DND-41 (cell line): ENCODE data around the gene SPEG.

Experiments used
- ATAC-seq: fragments of 200-7000 bp; cut with Tn5 transposase; 3 replicates; pipeline ENCODE4 v1.9.1; 2021; ENCODE audit warnings: low read depth; ENCODE audit not compliant: insufficient read depth
- DNase-seq: peaks from one replicate; pipeline ENCODE4 v3.0.0-alpha.2; 2020
- H2AFZ ChIP-seq: 2 replicates; pipeline ENCODE4 v1.6.0; 2012; ENCODE audit warnings: low read depth, low read length
- H3K27ac ChIP-seq: 2 replicates; pipeline ENCODE4 v1.5.1; 2012; ENCODE audit warnings: low read length, inconsistent platforms
- H3K27me3 ChIP-seq: fragments of 200-600 bp; sonication (generic); 2 replicates; pipeline ENCODE4 v1.6.0; 2012; ENCODE audit warnings: low read length, mild to moderate bottlenecking, inconsistent platforms; ENCODE audit not compliant: insufficient read depth, poor library complexity
- H3K36me3 ChIP-seq: 2 replicates; pipeline ENCODE4 v1.5.1; 2012; ENCODE audit warnings: low read length, inconsistent platforms; ENCODE audit not compliant: insufficient read depth
- H3K4me1 ChIP-seq: 2 replicates; pipeline ENCODE4 v1.5.1; 2012; ENCODE audit warnings: mild to moderate bottlenecking, low read length; ENCODE audit not compliant: insufficient read depth
- H3K4me2 ChIP-seq: 2 replicates; pipeline ENCODE4 v1.6.0; 2012; ENCODE audit warnings: mild to moderate bottlenecking, moderate library complexity, low read length, inconsistent platforms; ENCODE audit not compliant: insufficient read depth
- H3K4me3 ChIP-seq, 2 experiments: fragments of 200-600 bp in 1 of 2; shearing (Covaris generic) in 1 of 2; 2 replicates each; pipeline ENCODE4 v1.5.1; 2012 to 2016; ENCODE audit warnings: inconsistent platforms in 2 of 2, low read length in 2 of 2, mild to moderate bottlenecking in 2 of 2, low read depth in 1 of 2, moderate library complexity in 1 of 2
- H3K79me2 ChIP-seq: 2 replicates; pipeline ENCODE4 v1.6.0; 2012; ENCODE audit warnings: low read length, inconsistent platforms; ENCODE audit not compliant: insufficient read depth
- H3K9ac ChIP-seq: 2 replicates; pipeline ENCODE4 v1.6.0; 2012; ENCODE audit warnings: low read depth, mild to moderate bottlenecking, inconsistent platforms, low read length, moderate library complexity
- H3K9me3 ChIP-seq: 2 replicates; pipeline ENCODE4 v1.5.1; 2012; ENCODE audit warnings: low read length, moderate library complexity, mild to moderate bottlenecking, inconsistent platforms; ENCODE audit not compliant: insufficient read depth, severe bottlenecking
- H4K20me1 ChIP-seq: 2 replicates; pipeline ENCODE4 v1.6.0; 2012; ENCODE audit warnings: low read length; ENCODE audit not compliant: insufficient read depth
- CTCF ChIP-seq: IDR thresholded peaks from 2 replicates; pipeline ENCODE4 v1.5.1; 2012; ENCODE audit warnings: borderline replicate concordance, low read length, moderate library complexity, mild to moderate bottlenecking; ENCODE audit not compliant: poor library complexity, severe bottlenecking; ENCODE audit errors: extremely low read depth
- EZH2 ChIP-seq: IDR thresholded peaks from 3 replicates; pipeline ENCODE4 v1.6.1; 2012; ENCODE audit warnings: borderline replicate concordance, low read depth, mild to moderate bottlenecking, moderate library complexity, low read length, inconsistent platforms; ENCODE audit not compliant: severe bottlenecking

Gene SPEG

GRCh38 chr2:219419012-219419324, 15.7 kb upstream of the SPEG start:
- Histone ChIP-seq H4K20me1 (no peaks in the 10 kb centered on the region; the same call in 1 of the 2 replicates), H3K36me3 (no peaks in the 10 kb centered on the region), H3K4me2 (no peak overlapping the region), H3K9ac (no peak overlapping the region), H3K27me3 (peaks cover 10% of the 10 kb centered on the region), H3K9me3 (no peaks in the 10 kb centered on the region), H3K27ac (no peak overlapping the region), H3K4me3 (no peak overlapping the region), H3K79me2 (no peaks in the 10 kb centered on the region), H3K4me1 (no peaks in the 10 kb centered on the region), H2AFZ (no peak overlapping the region)
- ATAC-seq (no peak), DNase-seq (no peak)
- TF ChIP-seq CTCF (no peak), EZH2 (no peak)

GRCh38 chr2:219419331-219420197, 15.1 kb upstream of the SPEG start:
- Histone ChIP-seq H3K9me3 (no peaks in the 10 kb centered on the region), H3K27ac (no peak overlapping the region), H3K79me2 (no peaks in the 10 kb centered on the region), H3K9ac (no peak overlapping the region), H3K4me1 (no peaks in the 10 kb centered on the region), H4K20me1 (no peaks in the 10 kb centered on the region; the same call in 1 of the 2 replicates), H3K4me3 (no peak overlapping the region), H3K4me2 (no peak overlapping the region), H3K36me3 (no peaks in the 10 kb centered on the region), H3K27me3 (peaks cover 10% of the 10 kb centered on the region), H2AFZ (no peak overlapping the region)
- ATAC-seq (no peak), DNase-seq (no peak)
- TF ChIP-seq CTCF (no peak), EZH2 (no peak)

GRCh38 chr2:219420687-219421086, 14.0 kb upstream of the SPEG start:
- ATAC-seq (no peak), DNase-seq (no peak)
- Histone ChIP-seq H2AFZ (no peak overlapping the region), H3K27me3 (peaks cover 6% of the 10 kb centered on the region), H3K4me3 (no peak overlapping the region), H3K79me2 (no peaks in the 10 kb centered on the region), H3K4me1 (no peaks in the 10 kb centered on the region), H4K20me1 (peaks cover 1% of the 10 kb centered on the region; the same call in 1 of the 2 replicates), H3K27ac (no peak overlapping the region), H3K9ac (no peak overlapping the region), H3K4me2 (no peak overlapping the region), H3K9me3 (no peaks in the 10 kb centered on the region), H3K36me3 (no peaks in the 10 kb centered on the region)
- TF ChIP-seq CTCF (no peak), EZH2 (no peak)

- H3K4me3 ChIP-seq, result no peak overlapping the region
- no peak overlapping the region for H3K4me2 ChIP-seq
- peaks cover under 1% of the 10 kb centered on the region for H3K27me3 ChIP-seq
- H2AFZ ChIP-seq, result no peak overlapping the region
- H3K9me3 ChIP-seq, result no peaks in the 10 kb centered on the region
- no peaks in the 10 kb centered on the region for H3K36me3 ChIP-seq
- no peak for ATAC-seq
- no peak overlapping the region for H3K9ac ChIP-seq
- TF ChIP-seq CTCF (no peak), EZH2 (no peak)
- H3K27ac ChIP-seq, result no peak overlapping the region
- H4K20me1 ChIP-seq, result peaks cover 5% of the 10 kb centered on the region; the same call in 1 of the 2 replicates
- no peaks in the 10 kb centered on the region for H3K4me1 ChIP-seq
- no peaks in the 10 kb centered on the region for H3K79me2 ChIP-seq
- DNase-seq, result no peak
Measured at GRCh38 chr2:219421323-219421722, 13.3 kb upstream of the SPEG start.
